H1 (cell line): Measurements from ENCODE around the gene CSE1L. TPM values are rescaled to one million over a fixed set of nuclear protein-coding genes. Genes with fewer than 3 reads are reported as not detected.

Experiments used
- CTCF ChIA-PET: fragments of 300-600 bp; sonication (Branson Sonifier 250); formaldehyde crosslinking; loops from one replicate; lab custom pipeline; 2021; ENCODE audit not compliant: partially characterized antibody; lab: Charles Lee
- POLR2A ChIA-PET: fragments of 300-600 bp; sonication (Branson Sonifier 250); formaldehyde crosslinking; loops from one replicate; lab custom pipeline; 2021; ENCODE audit warnings: inconsistent platforms; ENCODE audit not compliant: partially characterized antibody; lab: Charles Lee
- DNase-seq, 2 experiments: peaks; one replicate each; pipeline versions ENCODE4 v3.0.0 to v3.0.0-alpha.2; 2010 to 2022; ENCODE audit warnings: low spot score in 2 of 2, low read depth in 1 of 2, mixed read lengths in 1 of 2
- FAIRE-seq: peaks from 2 replicates; lab custom pipeline; 2011; peaks lifted over from hg19 to GRCh38; lab: Jason Lieb, UNC
- H2AFZ ChIP-seq: 2 replicates; pipeline ENCODE4 v1.8.1; 2012; ENCODE audit warnings: low read length, inconsistent platforms
- H2AK5ac ChIP-seq: 2 replicates; pipeline ENCODE4 v1.6.1; 2013; ENCODE audit warnings: low read depth, low read length
- H2BK120ac ChIP-seq: replicated peaks from 2 replicates; pipeline ENCODE3; 2013; ENCODE audit warnings: low read depth, low read length, inconsistent platforms
- H2BK12ac ChIP-seq: 2 replicates; pipeline ENCODE4 v1.6.1; 2013; ENCODE audit warnings: low read depth, low read length
- H2BK15ac ChIP-seq: 2 replicates; pipeline ENCODE4 v1.6.1; 2013; ENCODE audit warnings: low read length
- H2BK20ac ChIP-seq: 2 replicates; pipeline ENCODE4 v1.6.1; 2013; ENCODE audit warnings: low read length
- H2BK5ac ChIP-seq: 2 replicates; pipeline ENCODE4 v1.6.1; 2013; ENCODE audit warnings: low read depth, low read length
- H3K14ac ChIP-seq: 2 replicates; pipeline ENCODE4 v1.6.1; 2013; ENCODE audit warnings: inconsistent platforms; ENCODE audit not compliant: insufficient read length
- H3K18ac ChIP-seq: 2 replicates; pipeline ENCODE4 v1.6.1; 2013; ENCODE audit warnings: low read length; ENCODE audit errors: extremely low read depth
- H3K23ac ChIP-seq: 2 replicates; pipeline ENCODE4 v1.6.1; 2013; ENCODE audit warnings: inconsistent platforms; ENCODE audit not compliant: insufficient read length
- H3K23me2 ChIP-seq: 2 replicates; pipeline ENCODE4 v1.6.1; 2013; ENCODE audit warnings: low read depth, low read length
- H3K27ac ChIP-seq: 2 replicates; pipeline ENCODE4 v1.6.1; 2011; ENCODE audit warnings: low read depth, low read length, inconsistent platforms
- H3K27me3 ChIP-seq, 4 experiments: replicated peaks in 1 of 4; 1 replicate in 1 of 4; 2 replicates in 3 of 4; pipeline versions ENCODE4 v1.6.1 to v1.8.1; 2011 to 2013; ENCODE audit warnings: low read length in 3 of 4, mild to moderate bottlenecking in 3 of 4, inconsistent platforms in 2 of 4, mixed read lengths in 2 of 4, moderate library complexity in 1 of 4; ENCODE audit not compliant: control insufficient read depth in 3 of 4, insufficient read depth in 3 of 4; ENCODE audit errors: extremely low read depth in 1 of 4
- H3K36me3 ChIP-seq, 4 experiments: 2 replicates each; pipeline versions ENCODE4 v1.6.1 to v1.8.1; 2011 to 2013; ENCODE audit warnings: mild to moderate bottlenecking in 4 of 4, low read length in 3 of 4, moderate library complexity in 2 of 4, control low read depth in 1 of 4, inconsistent platforms in 1 of 4; ENCODE audit not compliant: insufficient read depth in 4 of 4, control insufficient read depth in 2 of 4
- H3K4ac ChIP-seq: replicated peaks from 2 replicates; pipeline ENCODE3; 2013; ENCODE audit warnings: low read length, low read depth, mixed read lengths, inconsistent platforms; ENCODE audit not compliant: insufficient read length
- H3K4me1 ChIP-seq, 4 experiments: replicated peaks in 1 of 4; 1 replicate in 1 of 4; 2 replicates in 3 of 4; pipeline versions ENCODE4 v1.6.1 to v1.8.1; 2011 to 2013; ENCODE audit warnings: low read length in 3 of 4, inconsistent platforms in 2 of 4, mixed read lengths in 1 of 4; ENCODE audit not compliant: insufficient read depth in 4 of 4, control insufficient read depth in 3 of 4
- H3K4me2 ChIP-seq, 2 experiments: 2 replicates each; pipeline versions ENCODE4 v1.6.1 to v1.8.1; 2011 to 2013; ENCODE audit warnings: low read depth in 2 of 2, low read length in 2 of 2, control low read depth in 1 of 2, inconsistent platforms in 1 of 2, mild to moderate bottlenecking in 1 of 2; ENCODE audit not compliant: insufficient read depth in 1 of 2
- H3K4me3 ChIP-seq, 4 experiments: fragments of 200-600, 300-600 bp in 1 of 4; sonication (generic), shearing (Covaris generic), sonication (Bioruptor Twin) in 1 of 4; 2 replicates each; pipeline versions ENCODE4 v1.5.1 to v1.8.1; 2011 to 2016; ENCODE audit warnings: low read length in 4 of 4, low read depth in 3 of 4, control low read depth in 2 of 4, inconsistent platforms in 2 of 4, mild to moderate bottlenecking in 2 of 4, mixed read lengths in 1 of 4, moderate library complexity in 1 of 4; ENCODE audit not compliant: insufficient read depth in 2 of 4; ENCODE audit errors: extremely low read depth in 1 of 4
- H3K56ac ChIP-seq: replicated peaks from 2 replicates; pipeline ENCODE3; 2013; ENCODE audit warnings: low read depth, mild to moderate bottlenecking, mixed read lengths, low read length, inconsistent platforms; ENCODE audit not compliant: insufficient read length
- H3K79me1 ChIP-seq: 2 replicates; pipeline ENCODE4 v1.6.1; 2013; ENCODE audit warnings: low read depth, low read length, control low read depth
- H3K79me2 ChIP-seq, 2 experiments: 2 replicates each; pipeline versions ENCODE4 v1.6.1 to v1.8.1; 2012 to 2013; ENCODE audit warnings: low read length in 2 of 2, mild to moderate bottlenecking in 2 of 2, inconsistent platforms in 1 of 2; ENCODE audit not compliant: insufficient read depth in 2 of 2, control insufficient read depth in 1 of 2
- H3K9ac ChIP-seq, 4 experiments: replicated peaks in 1 of 4; 1 replicate in 1 of 4; 2 replicates in 3 of 4; pipeline versions ENCODE4 v1.6.1 to v1.8.1; 2011 to 2013; ENCODE audit warnings: low read depth in 3 of 4, low read length in 3 of 4, control low read depth in 2 of 4, mild to moderate bottlenecking in 2 of 4, moderate library complexity in 2 of 4, inconsistent platforms in 1 of 4; ENCODE audit errors: extremely low read depth in 1 of 4
- H3K9me3 ChIP-seq, 2 experiments: 2 replicates each; pipeline versions ENCODE4 v1.6.1 to v1.8.1; 2012 to 2013; ENCODE audit warnings: mild to moderate bottlenecking in 2 of 2, moderate library complexity in 2 of 2, control low read depth in 1 of 2, inconsistent platforms in 1 of 2, low read depth in 1 of 2, low read length in 1 of 2, mixed read lengths in 1 of 2; ENCODE audit not compliant: insufficient read depth in 2 of 2
- H4K20me1 ChIP-seq, 2 experiments: replicated peaks in 1 of 2; 2 replicates each; pipeline versions ENCODE3 to v1.8.1; 2011 to 2013; ENCODE audit warnings: inconsistent platforms in 2 of 2, low read length in 2 of 2, mild to moderate bottlenecking in 1 of 2; ENCODE audit not compliant: insufficient read depth in 2 of 2, control insufficient read depth in 1 of 2
- H4K5ac ChIP-seq: 2 replicates; pipeline ENCODE4 v1.6.1; 2013; ENCODE audit warnings: low read length, low read depth, mixed read lengths, inconsistent platforms; ENCODE audit not compliant: insufficient read length
- H4K8ac ChIP-seq: 2 replicates; pipeline ENCODE4 v1.8.0; 2013; ENCODE audit warnings: mild to moderate bottlenecking, moderate library complexity, low read length, inconsistent platforms; ENCODE audit not compliant: insufficient read depth; ENCODE audit errors: extremely low read depth
- H4K91ac ChIP-seq: replicated peaks from 2 replicates; pipeline ENCODE3; 2013; ENCODE audit warnings: low read length, mixed read lengths, inconsistent platforms; ENCODE audit not compliant: insufficient read length
- HDAC6 ChIP-seq: IDR thresholded peaks from one replicate; pipeline ENCODE4 v1.7.1; 2012; ENCODE audit warnings: low read depth, mild to moderate bottlenecking, inconsistent platforms, low read length, moderate library complexity
- RXRA ChIP-seq: IDR thresholded peaks from 2 replicates; pipeline ENCODE4 v1.6.1; 2011; ENCODE audit warnings: low read depth, mild to moderate bottlenecking, low read length, moderate library complexity; ENCODE audit not compliant: insufficient read depth
- TAF7 ChIP-seq: optimal IDR thresholded peaks from 2 replicates; pipeline ENCODE3; 2011; ENCODE audit warnings: low read depth, mild to moderate bottlenecking, inconsistent platforms, low read length, moderate library complexity, borderline replicate concordance
- TEAD4 ChIP-seq: IDR thresholded peaks from 2 replicates; pipeline ENCODE4 v1.6.1; 2012; ENCODE audit warnings: low read depth, low read length, inconsistent platforms, mixed read lengths
- WGBS, 2 experiments: shearing (Covaris generic) in 1 of 2; methylation state at CpG; one replicate each; pipeline versions ENCODE4 v1.1.6 to v1.1.7; 2013 to 2015; ENCODE audit warnings: low lambda C conversion rate in 2 of 2, mixed read lengths in 2 of 2, inconsistent platforms in 1 of 2, low coverage in 1 of 2, missing lambda C conversion rate in 1 of 2; ENCODE audit not compliant: insufficient replicate concordance in 2 of 2, insufficient coverage in 1 of 2, insufficient read length in 1 of 2; ENCODE audit errors: extremely low coverage in 1 of 2, missing lambda C conversion rate in 1 of 2; 5-methylcytosine and 5-hydroxymethylcytosine counted together
- polyA plus RNA-seq, 7 experiments: library from polyadenylated mRNA; depleted of rRNA in 3 of 7; stranded (reverse) in 5 of 7; unstranded in 2 of 7; fragments of >200 nt in 5 of 7; fragments of 200-250 nt in 2 of 7; gene quantifications; 1 replicate in 5 of 7; 2 replicates in 1 of 7; 4 replicates in 1 of 7; pipeline versions ENCODE4 v1.2.1 to v1.2.3, GENCODE V29; 2011 to 2013; ENCODE audit warnings: missing spikeins in 2 of 7, mixed read lengths in 2 of 7
- total RNA-seq: library from RNA; stranded (reverse); fragmentation: NEBNext Ultra II Directional; extraction: Animal tissue kit (Norgen Biotek cat#: 25700); gene quantifications from 2 replicates; pipeline ENCODE4 v1.2.1, GENCODE V29; 2021

The CSE1L gene
- total and polyA plus RNA-seq, 2 of the 8 experiments (the other 6 are each of a cell fraction or from before 2014, with no cell fraction given) = 94.1 to 269 TPM

- H4K5ac ChIP-seq = no peak overlapping the region
- H3K18ac ChIP-seq = no peak overlapping the region
- no peak overlapping the region for H3K4me2 ChIP-seq
- no peak overlapping the region for H3K56ac ChIP-seq
- H3K9ac ChIP-seq = no peak overlapping the region
- peaks cover 0 to 18% of the 10 kb centered on the region in 2 experiments; a peak in 2 of 4 replicates for H3K79me2 ChIP-seq
- peaks cover 2% of the 10 kb centered on the region; the same call in 1 of the 2 replicates for H3K79me1 ChIP-seq
- no peak overlapping the region for H3K4ac ChIP-seq
- H3K27me3 ChIP-seq = no peaks in the 10 kb centered on the region
- H4K8ac ChIP-seq = no peak overlapping the region
- H3K23ac ChIP-seq = no peak overlapping the region
- H3K23me2 ChIP-seq = no peaks in the 10 kb centered on the region
- WGBS, 2 experiments = 93% methylated on average over 3 of the region's 3 CpGs; no CpG with 5 or more reads in 1 of the 2 experiments
- no peak overlapping the region for H2BK15ac ChIP-seq
- no peaks in the 10 kb centered on the region for H3K9me3 ChIP-seq
- peaks cover 47 to 92% (median 76%) of the 10 kb centered on the region in 4 experiments for H3K36me3 ChIP-seq
- ChIA-PET POLR2A (interaction anchor here (0.6 kb wide), 1 partner anchor 8 kb away, joined by 3 read pairs; no protein-coding TSS in a partner anchor), CTCF (interaction anchor here (0.7 kb wide), 1 partner anchor 71 kb away, joined by 4 read pairs; no protein-coding TSS in a partner anchor)
- no peak overlapping the region for H2AK5ac ChIP-seq
- no peak overlapping the region for H3K27ac ChIP-seq
- FAIRE-seq (no peak), DNase-seq (no peak)
- H4K91ac ChIP-seq = no peak overlapping the region
- H2BK5ac ChIP-seq = no peak overlapping the region
- H3K4me3 ChIP-seq = no peak overlapping the region
- no peak overlapping the region for H2BK120ac ChIP-seq
- H2BK12ac ChIP-seq = no peak overlapping the region
- H3K4me1 ChIP-seq = peaks cover 0 to under 1% (median 0%) of the 10 kb centered on the region in 4 experiments; a peak in 1 of 7 replicates
- no peak overlapping the region for H3K14ac ChIP-seq
- no peak overlapping the region for H2BK20ac ChIP-seq
- no peak overlapping the region for H2AFZ ChIP-seq
- H4K20me1 ChIP-seq = peaks cover 4 to 12% of the 10 kb centered on the region in 2 experiments
- TF ChIP-seq RXRA = no peak
- TF ChIP-seq HDAC6 = no peak
- TF ChIP-seq TEAD4 = no peak
- TF ChIP-seq TAF7 = no peak
Measured at GRCh38 chr20:49099011-49099410, 52.9 kb downstream of the CSE1L start.
